Hepatocyte (in vitro differentiated cells): ENCODE results near the gene C19orf33. TPM values are rescaled to one million over a fixed set of nuclear protein-coding genes. Genes with fewer than 3 reads are reported as not detected.

ENCODE experiments used
- DNase-seq: peaks from one replicate; pipeline ENCODE4 v3.0.0-alpha.2; 2016; ENCODE audit warnings: low spot score
- H2AFZ ChIP-seq: fragments of 200-600 bp; sonication (generic); 2 replicates; pipeline ENCODE4 v1.6.0; 2016; ENCODE audit warnings: antibody characterized with exemption, mild to moderate bottlenecking
- H3K27ac ChIP-seq: fragments of 200-600 bp; sonication (generic); 2 replicates; pipeline ENCODE4 v1.5.1; 2016; ENCODE audit warnings: mild to moderate bottlenecking
- H3K27me3 ChIP-seq: fragments of 200-600 bp; sonication (generic); 2 replicates; pipeline ENCODE4 v1.6.1; 2016
- H3K36me3 ChIP-seq: fragments of 200-600 bp; sonication (generic); replicated peaks from 2 replicates; pipeline ENCODE4 v1.5.1; 2016; ENCODE audit warnings: low read depth; ENCODE audit not compliant: insufficient read depth
- H3K4me1 ChIP-seq: fragments of 200-600 bp; sonication (generic); 2 replicates; pipeline ENCODE4 v1.5.1; 2016; ENCODE audit warnings: mild to moderate bottlenecking, moderate library complexity; ENCODE audit not compliant: insufficient read depth
- H3K4me2 ChIP-seq: fragments of 200-600 bp; sonication (generic); 2 replicates; pipeline ENCODE4 v1.6.0; 2016
- H3K4me3 ChIP-seq: fragments of 200-600 bp; sonication (generic); 2 replicates; pipeline ENCODE4 v1.5.1; 2016; ENCODE audit warnings: mild to moderate bottlenecking
- H3K79me2 ChIP-seq: fragments of 200-600 bp; sonication (generic); 2 replicates; pipeline ENCODE4 v1.6.0; 2017; ENCODE audit warnings: mild to moderate bottlenecking
- H3K9me2 ChIP-seq: fragments of 200-600 bp; sonication (generic); replicated peaks from 2 replicates; pipeline ENCODE4 v1.6.0; 2017; ENCODE audit warnings: mild to moderate bottlenecking; ENCODE audit not compliant: insufficient read depth
- H3K9me3 ChIP-seq: fragments of 200-600 bp; sonication (generic); 2 replicates; pipeline ENCODE4 v1.5.1; 2016; ENCODE audit warnings: low read depth, mild to moderate bottlenecking
- H4K20me1 ChIP-seq: fragments of 200-600 bp; sonication (generic); 2 replicates; pipeline ENCODE4 v1.6.0; 2016; ENCODE audit warnings: mild to moderate bottlenecking; ENCODE audit not compliant: insufficient read depth, poor library complexity, severe bottlenecking
- CTCF ChIP-seq: fragments of 200-600 bp; sonication (generic); IDR thresholded peaks from 2 replicates; pipeline ENCODE4 v1.5.1; 2016; ENCODE audit warnings: antibody characterized with exemption, mild to moderate bottlenecking; ENCODE audit not compliant: poor library complexity
- EZH2 ChIP-seq: fragments of 200-600 bp; sonication (generic); IDR thresholded peaks from 2 replicates; pipeline ENCODE4 v1.6.1; 2016; ENCODE audit warnings: antibody characterized with exemption, mild to moderate bottlenecking, borderline replicate concordance
- EZH2phosphoT487 ChIP-seq: fragments of 200-600 bp; sonication (generic); IDR thresholded peaks from one replicate; pipeline ENCODE4 v1.6.1; 2018; ENCODE audit warnings: antibody characterized with exemption, mild to moderate bottlenecking, low read depth, moderate library complexity; ENCODE audit not compliant: unreplicated experiment, severe bottlenecking
- WGBS: methylation state at CpG from one replicate; pipeline ENCODE4 v1.1.6; 2016; ENCODE audit warnings: low lambda C conversion rate; ENCODE audit errors: missing lambda C conversion rate; 5-methylcytosine and 5-hydroxymethylcytosine counted together
- polyA plus RNA-seq: library from polyadenylated mRNA; unstranded; fragments of >200 nt; fragmentation: Nextera tagmentation; extraction: Ambion mirVana; gene quantifications from 2 replicates; pipeline ENCODE4 v1.2.1, GENCODE V29; 2016
- total RNA-seq: library from RNA; depleted of rRNA; stranded (reverse); fragments of >200 nt; gene quantifications from 2 replicates; pipeline ENCODE4 v1.2.3, GENCODE V29; 2014

The C19orf33 gene
- total and polyA plus RNA-seq, 2 experiments from 2014 or later, result 118 to 126 TPM

GRCh38 chr19:38267761-38268483, 36.1 kb upstream of the C19orf33 start:
- TF ChIP-seq CTCF, result no peak
- no peak for TF ChIP-seq EZH2phosphoT487
- no peak for TF ChIP-seq EZH2
- Histone ChIP-seq H3K4me3 (no peak overlapping the region), H3K79me2 (peaks cover 80% of the 10 kb centered on the region), H3K27me3 (no peaks in the 10 kb centered on the region), H3K4me1 (peaks cover 29% of the 10 kb centered on the region), H2AFZ (no peak overlapping the region), H3K36me3 (no peaks in the 10 kb centered on the region), H3K4me2 (peak overlapping the region; percentile 80), H3K27ac (peak overlapping the region; percentile 94), H3K9me2 (no peaks in the 10 kb centered on the region), H4K20me1 (peaks cover 51% of the 10 kb centered on the region), H3K9me3 (no peaks in the 10 kb centered on the region)
- DNase-seq, result no peak
- 47% methylated on average over 12 of the region's 12 CpGs for WGBS

- DNase-seq, result peak; percentile 23
These were observed 35.5 kb upstream of the C19orf33 start for GRCh38 chr19:38268539-38268938.

GRCh38 chr19:38270587-38271167, 33.4 kb upstream of the C19orf33 start:
- H4K20me1 ChIP-seq, result peaks cover 53% of the 10 kb centered on the region
- H3K27ac ChIP-seq, result peak overlapping the region; percentile 14
- TF ChIP-seq EZH2phosphoT487, result no peak
- TF ChIP-seq EZH2, result no peak
- TF ChIP-seq CTCF, result no peak
- H3K4me2 ChIP-seq, result peak overlapping the region; percentile 16
- H3K36me3 ChIP-seq, result no peaks in the 10 kb centered on the region
- no peaks in the 10 kb centered on the region for H3K27me3 ChIP-seq
- DNase-seq, result no peak
- H2AFZ ChIP-seq, result no peak overlapping the region
- peaks cover 27% of the 10 kb centered on the region for H3K4me1 ChIP-seq
- H3K79me2 ChIP-seq, result peaks cover 91% of the 10 kb centered on the region
- H3K4me3 ChIP-seq, result no peak overlapping the region
- H3K9me3 ChIP-seq, result no peaks in the 10 kb centered on the region
- H3K9me2 ChIP-seq, result no peaks in the 10 kb centered on the region
- WGBS, result 40% methylated on average over 5 of the region's 5 CpGs

More at GRCh38 chr19:38268539-38268938, 35.5 kb upstream of the C19orf33 start:
- H3K4me2 ChIP-seq, result peak overlapping the region; percentile 80
- no peaks in the 10 kb centered on the region for H3K9me2 ChIP-seq
- H3K79me2 ChIP-seq, result peaks cover 83% of the 10 kb centered on the region
- H3K9me3 ChIP-seq, result no peaks in the 10 kb centered on the region
- TF ChIP-seq EZH2, result no peak
- TF ChIP-seq EZH2phosphoT487, result no peak
- TF ChIP-seq CTCF, result no peak
- no peak overlapping the region for H3K4me3 ChIP-seq
- no peak overlapping the region for H2AFZ ChIP-seq
- H3K4me1 ChIP-seq, result peaks cover 30% of the 10 kb centered on the region
- 77% methylated on average over 8 of the region's 8 CpGs for WGBS
- no peaks in the 10 kb centered on the region for H3K27me3 ChIP-seq
- no peaks in the 10 kb centered on the region for H3K36me3 ChIP-seq
- H3K27ac ChIP-seq, result peak overlapping the region; percentile 94
- H4K20me1 ChIP-seq, result peaks cover 53% of the 10 kb centered on the region
